HG03280 (cell line): ENCODE data around the gene CDH1.

Experiments used
- ATAC-seq: cut with Tn5 transposase; IDR thresholded peaks from one replicate; pipeline ENCODE4 v1.9.1; 2021; ENCODE audit warnings: mild to moderate bottlenecking, moderate library complexity; ENCODE audit not compliant: unreplicated experiment

The CDH1 gene

DNA sequence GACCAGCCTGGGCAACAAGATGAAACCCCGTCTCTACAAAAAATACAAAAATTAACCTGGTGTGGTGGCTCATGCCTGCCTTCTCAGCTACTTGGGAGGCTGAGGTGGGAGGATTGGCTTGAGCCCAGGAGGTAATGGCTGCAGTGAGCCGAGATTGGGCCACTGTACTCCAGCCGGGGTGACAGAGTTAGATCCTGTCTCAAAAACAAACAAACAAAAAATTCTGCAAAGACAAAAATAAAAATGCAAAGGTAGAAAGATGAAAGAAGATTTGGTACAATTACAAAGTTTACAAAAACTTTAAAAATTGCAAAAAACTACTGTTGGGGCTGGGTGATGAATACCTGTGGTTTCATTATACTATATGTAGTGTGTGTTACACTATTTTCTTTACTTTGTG, 5.5 kb upstream of the CDH1 start:
- no peak for ATAC-seq

DNA sequence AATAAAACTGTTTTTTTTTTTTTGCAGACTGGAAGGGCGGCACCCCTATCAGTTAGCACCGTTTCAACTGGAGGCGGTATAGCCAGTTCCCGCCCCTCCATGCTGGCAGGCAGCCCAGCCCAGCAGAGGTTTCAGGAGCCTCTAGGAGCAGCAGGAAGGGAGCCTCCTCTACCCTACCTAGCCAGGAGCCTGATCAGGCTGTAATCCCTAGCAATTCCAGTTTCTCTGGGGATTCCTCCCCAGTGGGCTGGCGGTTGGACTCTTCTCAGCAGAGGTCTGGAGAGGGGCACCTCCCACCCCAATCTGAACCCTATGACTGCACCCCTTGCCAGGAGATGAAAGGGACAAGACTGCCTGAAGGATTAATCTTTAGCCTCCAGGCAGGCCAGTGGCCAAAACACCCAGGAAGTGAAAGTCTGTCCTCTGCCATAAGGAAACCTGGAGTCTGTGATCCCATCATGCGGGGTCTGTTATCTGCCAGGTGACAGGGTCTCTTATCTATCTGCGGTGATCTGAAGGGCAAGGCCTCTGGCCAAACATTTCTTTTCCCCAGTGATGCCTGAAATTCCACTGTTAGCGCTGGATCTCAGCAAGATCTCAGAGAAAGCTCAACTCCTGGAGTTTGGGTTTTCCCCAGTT, 4.9 kb upstream of the CDH1 start:
- ATAC-seq: no peak

DNA sequence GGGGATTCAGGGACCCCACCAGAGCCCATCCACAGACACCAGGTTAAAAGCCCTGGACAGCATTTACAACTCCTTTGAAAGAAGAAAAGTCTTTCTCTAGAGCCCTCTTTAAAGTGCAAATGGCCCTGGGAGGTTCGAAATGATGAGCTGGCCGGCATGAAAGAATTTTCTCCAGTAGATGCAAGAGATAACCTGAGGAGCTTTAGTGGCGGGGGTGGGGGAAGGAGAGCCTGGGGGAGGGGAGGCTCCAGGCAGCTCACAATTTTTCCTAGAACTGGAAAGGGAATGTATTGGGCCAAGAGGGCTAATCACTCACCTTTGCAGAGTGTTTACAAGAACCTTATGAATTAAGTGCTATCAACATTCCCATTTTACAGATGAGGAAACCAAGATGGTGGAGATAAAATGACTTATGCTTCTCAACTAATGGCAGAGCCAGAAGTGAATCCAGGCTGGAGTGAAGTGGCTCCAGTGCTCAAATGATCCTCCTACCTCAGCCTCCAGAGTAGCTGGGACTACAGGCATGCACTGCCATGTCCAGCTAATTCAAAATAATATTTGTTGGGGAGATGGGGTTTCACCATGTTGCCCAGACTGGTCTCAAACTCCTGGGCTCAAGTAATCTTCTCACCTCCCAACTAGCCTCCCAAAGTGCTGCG, 4.2 kb upstream of the CDH1 start:
- no peak for ATAC-seq

DNA sequence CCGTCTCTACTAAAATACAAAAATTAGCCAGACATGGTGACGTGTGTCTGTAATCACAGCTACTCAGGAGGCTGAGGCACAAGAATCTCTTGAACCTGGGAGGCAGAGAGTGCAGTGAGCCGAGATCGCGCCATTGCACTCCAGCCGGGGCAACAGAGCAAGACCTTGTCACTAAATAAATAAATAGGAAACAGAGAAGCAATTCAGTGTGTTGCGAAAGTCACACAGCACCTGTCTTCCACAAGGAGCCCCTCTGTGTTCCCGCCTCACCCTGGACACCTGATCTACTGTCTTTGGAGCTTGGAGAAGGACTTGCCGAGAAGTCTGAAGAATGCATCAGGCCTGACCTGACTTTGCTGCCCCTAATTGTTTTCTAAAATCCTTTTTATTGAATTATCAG, 3.5 kb upstream of the CDH1 start:
- ATAC-seq: no peak

DNA sequence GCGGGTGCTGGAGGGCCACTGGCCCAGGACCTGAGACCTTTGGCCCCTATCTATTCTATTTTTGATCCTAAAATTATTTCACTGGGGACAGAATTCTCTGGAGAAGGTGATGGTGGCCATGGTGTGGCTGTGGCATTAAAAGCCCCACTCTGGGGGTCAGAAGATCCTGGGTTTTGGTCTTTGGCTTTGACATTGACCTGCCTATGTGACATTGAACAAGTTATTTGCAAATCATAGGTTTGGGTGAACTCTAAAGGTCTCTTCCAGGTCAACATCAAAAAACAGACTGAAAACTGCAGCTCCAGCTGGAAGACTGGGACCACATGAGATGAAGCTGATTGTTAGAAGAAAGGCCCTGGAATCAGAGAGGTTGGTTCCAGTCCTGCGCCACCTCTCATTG, 2.3 kb upstream of the CDH1 start:
- ATAC-seq: no peak

DNA sequence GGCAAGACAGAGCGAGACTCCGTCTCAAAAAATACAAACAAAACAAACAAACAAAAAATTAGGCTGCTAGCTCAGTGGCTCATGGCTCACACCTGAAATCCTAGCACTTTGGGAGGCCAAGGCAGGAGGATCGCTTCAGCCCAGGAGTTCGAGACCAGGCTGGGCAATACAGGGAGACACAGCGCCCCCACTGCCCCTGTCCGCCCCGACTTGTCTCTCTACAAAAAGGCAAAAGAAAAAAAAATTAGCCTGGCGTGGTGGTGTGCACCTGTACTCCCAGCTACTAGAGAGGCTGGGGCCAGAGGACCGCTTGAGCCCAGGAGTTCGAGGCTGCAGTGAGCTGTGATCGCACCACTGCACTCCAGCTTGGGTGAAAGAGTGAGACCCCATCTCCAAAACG, 531 bp upstream of the CDH1 start:
- ATAC-seq: no peak

DNA sequence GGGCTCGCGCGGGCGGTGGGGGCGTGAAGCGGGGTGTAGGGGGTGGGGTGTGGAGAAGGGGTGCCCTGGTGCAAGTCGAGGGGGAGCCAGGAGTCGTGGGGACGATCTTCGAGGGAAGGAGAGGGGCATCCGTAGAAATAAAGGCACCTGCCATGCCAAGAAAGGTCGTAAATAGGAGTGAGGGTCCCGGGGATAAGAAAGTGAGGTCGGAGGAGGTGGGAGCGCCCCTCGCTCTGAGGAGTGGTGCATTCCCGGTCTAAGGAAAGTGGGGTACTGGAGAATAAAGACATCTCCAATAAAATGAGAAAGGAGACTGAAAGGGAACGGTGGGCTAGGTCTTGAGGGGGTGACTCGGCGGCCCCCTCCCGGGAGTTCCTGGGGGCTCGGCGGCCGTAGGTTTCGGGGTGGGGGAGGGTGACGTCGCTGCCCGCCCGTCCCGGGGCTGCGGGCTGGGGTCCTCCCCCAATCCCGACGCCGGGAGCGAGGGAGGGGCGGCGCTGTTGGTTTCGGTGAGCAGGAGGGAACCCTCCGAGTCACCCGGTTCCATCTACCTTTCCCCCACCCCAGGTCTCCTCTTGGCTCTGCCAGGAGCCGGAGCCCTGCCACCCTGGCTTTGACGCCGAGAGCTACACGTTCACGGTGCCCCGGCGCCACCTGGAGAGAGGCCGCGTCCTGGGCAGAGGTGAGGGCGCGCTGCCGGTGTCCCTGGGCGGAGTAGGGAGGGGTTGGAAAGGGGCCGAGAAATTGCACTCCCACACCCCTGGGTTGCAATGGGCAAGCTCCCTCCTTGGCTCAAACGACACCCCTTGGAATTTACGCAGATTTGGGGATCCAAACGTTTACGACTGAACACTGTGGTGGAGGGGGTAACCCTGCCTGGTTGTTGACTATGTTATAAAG, 888 bp downstream of the CDH1 start:
- no peak for ATAC-seq

DNA sequence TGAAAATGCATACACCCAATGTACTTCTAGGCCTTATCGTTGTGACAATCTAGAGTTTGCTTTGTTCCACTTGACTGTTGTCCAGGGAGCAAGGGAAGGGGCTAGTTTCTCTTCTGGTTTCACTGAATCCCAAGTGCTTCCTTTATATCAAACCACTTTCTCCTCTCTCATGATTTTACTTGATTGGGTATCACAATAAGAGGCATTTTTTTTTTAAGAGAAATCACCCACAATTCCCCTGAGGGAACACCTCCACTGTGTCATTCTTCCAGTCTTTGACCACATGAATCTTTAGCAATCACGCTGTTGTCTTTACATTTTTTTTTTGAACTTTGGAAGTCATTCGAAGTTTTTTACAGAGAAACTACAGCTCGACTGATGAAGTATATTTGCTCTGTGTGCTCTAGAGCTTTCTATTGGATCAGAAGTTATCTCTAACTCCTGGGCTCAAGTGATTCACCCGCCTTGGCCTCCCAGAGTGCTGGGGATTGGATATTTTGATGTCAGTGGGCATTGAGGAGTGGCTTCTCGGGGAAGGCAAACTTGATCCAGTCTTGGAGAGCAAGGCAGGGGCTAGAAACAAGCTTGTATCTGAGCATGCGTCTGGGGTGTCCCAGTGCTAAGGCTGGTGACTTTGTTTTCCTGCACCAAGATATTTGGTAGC, 3.0 kb downstream of the CDH1 start:
- no peak for ATAC-seq

DNA sequence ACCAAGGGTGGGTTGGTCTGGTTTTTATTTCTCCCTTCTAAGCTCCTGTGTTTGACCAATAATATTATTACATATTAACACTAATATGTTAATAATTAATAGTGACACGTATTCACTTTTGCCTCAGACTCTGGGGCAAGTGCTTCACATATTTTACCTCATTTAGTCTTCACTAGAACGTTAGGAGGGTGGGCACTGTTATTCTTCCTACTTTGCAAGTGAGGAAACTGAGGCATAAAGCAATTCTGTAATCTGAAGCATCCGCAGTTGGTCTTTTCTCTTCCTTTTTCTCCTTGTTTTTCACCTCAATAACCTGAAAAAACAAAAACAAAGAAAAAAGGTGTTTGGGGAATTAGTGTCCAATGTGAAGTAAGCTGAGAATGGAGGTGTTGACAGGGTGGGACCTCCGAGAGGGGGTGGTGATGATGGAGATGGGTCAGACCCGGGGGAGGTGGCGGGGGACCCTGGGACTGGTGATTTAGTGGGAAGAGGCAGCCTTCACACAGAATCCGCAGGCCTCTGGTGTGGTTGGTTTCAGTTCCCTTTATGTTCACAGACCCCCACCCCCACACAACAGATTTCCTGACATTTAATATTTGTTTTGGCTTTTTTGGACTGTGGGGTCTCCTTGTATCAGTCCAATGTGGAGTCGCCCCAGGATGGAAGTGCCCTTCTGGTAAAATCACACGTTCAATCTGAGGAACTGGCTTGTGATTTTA, 3.7 kb downstream of the CDH1 start:
- no peak for ATAC-seq

DNA sequence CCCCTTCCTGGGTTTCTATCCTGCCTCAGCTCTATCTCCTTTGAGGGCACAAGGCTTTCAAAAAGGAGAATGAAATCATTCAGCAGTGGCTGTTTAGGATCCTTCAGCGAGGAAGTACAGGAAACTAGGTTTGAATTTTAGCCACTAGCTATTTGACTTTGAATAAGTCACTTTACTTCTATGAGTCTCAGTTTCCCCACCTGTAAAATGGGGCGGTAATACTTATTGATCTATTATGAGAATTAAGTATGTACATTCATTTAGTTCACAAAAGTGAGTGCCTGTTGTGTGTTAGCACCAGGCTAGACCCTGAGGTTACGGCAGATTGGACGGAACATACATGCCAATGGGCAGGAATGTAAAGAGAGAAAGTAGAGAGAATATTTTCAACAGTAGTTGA, 6.6 kb downstream of the CDH1 start:
- no peak for ATAC-seq

DNA sequence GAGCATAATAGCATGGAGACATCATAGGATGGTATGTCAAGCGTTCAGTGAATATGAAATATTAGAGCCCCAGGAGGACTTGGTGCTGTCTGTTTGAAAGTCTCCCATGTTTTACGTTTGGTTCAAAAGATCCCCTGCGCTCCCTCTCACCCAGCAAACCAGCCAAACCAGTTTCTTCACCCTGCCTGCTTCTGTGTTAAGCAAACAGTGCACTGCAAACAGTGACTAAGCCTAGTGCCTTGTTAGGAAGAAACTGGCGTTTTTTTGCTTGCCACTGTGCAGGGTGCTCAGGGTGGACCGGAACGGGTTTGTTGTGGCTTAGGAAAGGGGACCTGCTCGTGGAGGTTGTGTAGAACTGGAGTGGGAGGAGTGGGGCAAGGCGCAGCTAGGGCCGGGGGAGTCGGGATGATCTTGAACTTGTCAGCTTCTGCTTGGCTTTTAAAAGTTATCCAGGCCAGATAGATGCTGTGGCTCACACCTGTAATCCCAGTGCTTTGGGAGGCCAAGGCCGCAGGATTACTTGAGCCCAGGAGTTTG, 7.7 kb downstream of the CDH1 start:
- ATAC-seq: no peak

DNA sequence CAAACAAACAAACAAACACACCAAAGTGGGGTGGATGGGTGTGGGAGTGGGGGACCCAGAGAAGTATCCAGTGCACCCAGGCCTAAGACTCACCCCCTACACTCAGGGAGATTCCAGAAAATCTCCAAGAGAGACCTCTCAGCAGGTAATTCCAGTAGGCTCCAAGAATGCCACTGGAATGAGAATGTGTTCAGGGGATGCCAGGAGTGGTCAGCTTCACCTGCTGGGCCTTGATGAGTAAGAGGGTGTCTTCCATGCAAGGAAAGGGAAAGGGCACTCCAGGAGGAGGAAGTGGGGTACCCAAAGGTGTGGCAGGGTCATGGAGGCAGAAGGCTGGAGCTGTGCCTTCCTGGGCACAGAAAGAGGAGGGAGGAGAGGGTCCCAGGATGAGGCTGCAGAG, 9.9 kb downstream of the CDH1 start:
- no peak for ATAC-seq

DNA sequence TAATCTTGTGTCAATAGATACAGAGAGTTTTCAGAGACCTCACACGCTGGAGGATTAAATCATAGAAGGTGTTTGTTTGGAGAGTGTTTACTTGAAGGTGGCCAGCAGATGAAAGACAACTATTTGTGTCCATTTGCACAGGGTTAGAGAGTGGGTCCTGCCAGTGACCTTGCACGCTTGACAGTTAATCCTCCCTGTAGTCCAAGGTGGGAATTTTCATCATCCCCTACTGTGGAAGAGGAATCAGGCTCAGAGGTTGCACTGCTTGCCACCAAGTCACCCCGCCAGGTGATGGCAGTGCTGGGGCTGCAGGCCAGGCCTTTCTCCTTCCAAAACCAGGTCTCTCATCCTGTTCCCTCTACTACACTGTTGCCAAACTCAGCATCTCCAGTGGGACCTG, 12.3 kb downstream of the CDH1 start:
- no peak for ATAC-seq

DNA sequence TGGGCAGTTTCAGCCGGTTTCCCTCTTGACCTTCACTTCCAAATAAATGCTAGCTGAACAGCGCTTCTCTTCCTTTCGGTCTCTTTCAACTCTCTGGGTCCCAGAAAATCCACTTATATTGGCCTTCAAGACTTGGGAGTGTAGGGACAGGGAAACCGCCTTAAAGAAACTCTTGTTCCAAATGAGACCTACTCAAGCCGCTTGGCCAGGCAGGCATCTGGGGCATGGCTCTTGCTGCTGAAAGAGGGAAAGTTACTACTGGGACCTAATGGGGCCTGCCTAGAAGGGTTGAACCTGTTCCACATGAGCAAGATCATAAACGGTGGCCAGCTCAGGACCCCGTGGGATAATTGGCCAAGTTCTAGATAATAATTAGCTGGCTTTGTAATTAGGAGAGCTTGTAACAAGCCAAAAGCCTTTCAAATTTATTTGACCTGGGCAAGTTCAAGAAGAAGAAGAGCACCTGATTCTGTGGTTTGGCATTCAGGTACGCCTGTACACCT, 13.2 kb downstream of the CDH1 start:
- ATAC-seq: no peak

DNA sequence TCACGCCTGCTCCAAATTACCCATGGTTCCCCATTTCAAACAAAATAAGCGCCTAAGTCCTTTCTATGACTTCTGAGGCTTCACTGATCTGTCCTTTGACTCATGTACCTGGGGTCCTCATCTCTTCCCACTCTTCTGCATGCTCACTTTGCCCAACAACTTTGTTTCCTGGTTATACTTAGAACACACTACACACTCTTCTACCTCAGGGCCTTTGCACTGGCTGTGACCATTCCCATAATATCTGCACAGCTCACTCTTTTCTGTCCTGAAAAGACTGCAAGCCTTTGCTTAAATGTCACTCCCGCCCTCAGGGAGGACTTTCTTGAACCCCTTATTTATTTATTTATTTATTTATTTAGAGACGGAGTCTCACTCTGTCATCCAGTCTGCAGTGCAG, 14.1 kb downstream of the CDH1 start:
- no peak for ATAC-seq

DNA sequence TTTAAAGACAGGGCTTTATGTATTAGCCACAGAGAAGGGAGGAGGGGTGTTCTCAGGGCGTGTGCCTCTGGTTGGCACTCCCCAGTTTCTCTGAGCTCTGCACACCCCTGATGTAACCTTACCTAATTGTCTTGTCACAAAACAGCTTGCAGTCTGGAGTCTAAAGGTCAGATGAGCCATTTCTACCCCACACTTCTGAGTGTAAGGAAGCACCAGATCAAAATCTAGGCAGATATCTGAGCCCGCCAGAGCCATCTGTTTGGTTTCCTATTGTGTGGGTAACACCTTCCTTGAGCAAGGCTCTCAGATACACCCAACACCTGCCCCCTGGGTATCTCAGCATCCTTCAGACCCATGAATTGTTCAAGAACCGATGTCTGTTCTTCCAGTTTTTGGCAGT, 15.5 kb downstream of the CDH1 start:
- ATAC-seq: no peak

DNA sequence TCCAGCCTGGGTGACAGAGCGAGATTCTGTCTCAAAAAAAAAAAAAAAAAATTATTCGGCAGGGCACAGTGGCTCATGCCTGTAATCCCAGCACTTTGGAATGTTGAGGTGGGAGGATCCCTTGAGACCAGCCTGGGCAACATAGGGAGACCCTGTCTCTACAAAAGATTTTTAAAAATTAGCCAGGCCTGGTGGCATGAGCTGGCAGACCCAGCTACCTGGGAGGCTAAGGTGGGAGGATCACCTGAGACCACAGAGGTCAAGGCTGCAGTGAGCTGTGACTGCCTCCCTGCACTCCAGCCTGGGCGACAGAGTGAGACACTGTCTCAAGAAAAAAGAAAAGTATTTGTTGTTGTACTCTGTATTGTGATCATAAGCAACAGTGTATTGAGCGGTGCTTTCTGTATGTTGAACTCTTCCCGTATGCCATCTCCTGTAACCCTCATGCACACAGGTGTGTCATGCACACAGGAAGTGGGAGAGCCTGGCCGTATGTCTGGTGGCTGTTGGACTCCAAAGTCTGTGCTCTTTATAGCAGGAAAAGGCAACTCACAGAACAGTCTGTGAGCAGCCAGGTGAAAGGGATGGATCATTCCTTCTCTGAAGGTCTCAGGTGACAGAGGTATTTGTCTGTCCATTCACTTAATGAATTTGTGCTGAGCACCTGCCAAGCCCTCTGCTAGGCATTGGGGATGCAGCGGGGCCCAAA, 17.1 kb downstream of the CDH1 start:
- no peak for ATAC-seq

DNA sequence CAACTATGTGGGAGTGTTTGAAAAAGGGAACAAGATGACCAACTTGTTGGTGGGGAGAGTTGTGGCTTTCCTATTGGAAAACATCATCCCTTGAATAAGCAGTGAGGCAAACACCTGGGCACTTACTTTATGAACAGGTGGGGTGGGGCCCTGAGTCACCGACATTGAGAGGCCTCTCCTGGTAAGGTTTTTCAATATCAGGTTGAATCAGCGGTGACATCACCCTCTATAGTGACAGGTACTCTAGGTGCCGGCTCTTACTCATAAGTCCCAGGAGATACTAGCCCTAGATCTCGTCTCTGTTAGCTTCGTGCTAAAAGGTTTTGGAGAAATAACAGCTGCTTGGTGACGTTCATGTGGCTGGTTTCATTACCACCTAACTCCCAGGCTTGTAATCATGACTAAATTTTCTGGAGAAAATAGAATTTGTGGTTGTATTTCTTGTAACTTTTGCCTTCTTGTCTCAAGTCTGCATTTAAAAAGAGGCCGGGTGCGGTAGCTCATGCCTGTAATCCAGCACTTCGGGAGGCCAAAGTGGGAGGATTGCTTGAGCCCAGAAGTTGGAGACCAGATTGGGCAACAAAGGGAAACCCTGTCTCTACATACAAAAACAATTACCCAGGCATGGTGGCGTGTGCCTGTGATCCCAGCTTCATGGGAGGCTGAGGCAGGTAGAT, 19.3 kb downstream of the CDH1 start:
- ATAC-seq: peak; percentile 65

DNA sequence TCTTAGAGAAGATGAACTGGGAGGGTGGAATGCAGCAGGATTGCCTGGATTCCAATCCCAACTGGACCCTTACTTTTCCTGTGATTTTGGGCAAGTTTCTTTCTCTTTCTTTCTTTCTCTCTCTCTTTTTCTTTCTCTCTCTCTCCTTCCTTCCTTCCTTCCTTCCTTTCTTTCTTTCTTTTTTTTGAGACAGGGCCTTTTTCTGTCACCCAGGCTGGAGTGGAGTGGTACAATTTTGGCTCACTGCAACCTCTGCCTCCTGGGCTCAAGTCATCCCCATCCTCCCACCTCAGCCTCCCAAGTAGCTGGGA, 20.5 kb downstream of the CDH1 start:
- no peak for ATAC-seq
